ENCODE measurements around the gene CNGA2.

DNA sequence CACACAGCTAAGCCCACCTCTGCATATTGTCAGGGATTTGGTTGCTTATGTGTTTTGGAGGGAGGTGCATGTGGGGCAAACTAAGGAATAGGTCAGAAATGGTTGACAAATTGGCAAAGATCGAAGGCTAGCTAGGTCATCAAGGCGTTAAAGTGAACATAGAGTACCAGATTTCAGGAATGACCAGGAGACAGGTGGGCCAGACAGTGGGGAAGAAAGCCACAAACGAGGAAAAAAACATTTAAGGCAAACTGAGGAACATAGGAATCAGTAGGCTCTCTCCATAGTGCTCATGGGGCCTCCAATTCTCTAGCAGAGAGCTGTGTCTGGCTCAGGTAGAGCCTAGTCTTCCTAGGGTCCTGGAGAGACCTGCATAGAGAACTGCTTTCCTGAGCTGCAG is 57.4 kb downstream of the CNGA2 start:
- TF ChIP-seq, protein P1, sequence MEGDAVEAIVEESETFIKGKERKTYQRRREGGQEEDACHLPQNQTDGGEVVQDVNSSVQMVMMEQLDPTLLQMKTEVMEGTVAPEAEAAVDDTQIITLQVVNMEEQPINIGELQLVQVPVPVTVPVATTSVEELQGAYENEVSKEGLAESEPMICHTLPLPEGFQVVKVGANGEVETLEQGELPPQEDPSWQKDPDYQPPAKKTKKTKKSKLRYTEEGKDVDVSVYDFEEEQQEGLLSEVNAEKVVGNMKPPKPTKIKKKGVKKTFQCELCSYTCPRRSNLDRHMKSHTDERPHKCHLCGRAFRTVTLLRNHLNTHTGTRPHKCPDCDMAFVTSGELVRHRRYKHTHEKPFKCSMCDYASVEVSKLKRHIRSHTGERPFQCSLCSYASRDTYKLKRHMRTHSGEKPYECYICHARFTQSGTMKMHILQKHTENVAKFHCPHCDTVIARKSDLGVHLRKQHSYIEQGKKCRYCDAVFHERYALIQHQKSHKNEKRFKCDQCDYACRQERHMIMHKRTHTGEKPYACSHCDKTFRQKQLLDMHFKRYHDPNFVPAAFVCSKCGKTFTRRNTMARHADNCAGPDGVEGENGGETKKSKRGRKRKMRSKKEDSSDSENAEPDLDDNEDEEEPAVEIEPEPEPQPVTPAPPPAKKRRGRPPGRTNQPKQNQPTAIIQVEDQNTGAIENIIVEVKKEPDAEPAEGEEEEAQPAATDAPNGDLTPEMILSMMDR (IDR thresholded peaks at IDR 0.05; ENCODE audit: low read length) = no peak
- no peak for TF ChIP-seq EZH2phosphoT487 (IDR thresholded peaks at IDR 0.05; ENCODE audit: low read length)
- TF ChIP-seq EZH2 (optimal IDR thresholded peaks at IDR 0.05; ENCODE audit: low read depth, low read length) = no peak

Measured in MM.1S (cell line).